Peyer's patch (tissue), 4 donors: ENCODE data around the gene LPAR1.

Source experiments
- CTCF ChIP-seq, 6 experiments: fragments of 450-650 bp in 4 of 6; fragments of 200-600 bp in 2 of 6; sonication (generic) in 1 of 6; IDR thresholded peaks; one replicate each; pipeline ENCODE4 v1.5.1; 2017 to 2019; ENCODE audit warnings: antibody characterized with exemption in 6 of 6, mild to moderate bottlenecking in 3 of 6, moderate library complexity in 1 of 6
- POLR2A ChIP-seq, 2 donors: fragments of 450-650 bp; IDR thresholded peaks; one replicate each; pipeline ENCODE4 v1.5.1; 2017; ENCODE audit warnings: antibody characterized with exemption in 2 of 2, mild to moderate bottlenecking in 2 of 2, moderate library complexity in 2 of 2

DNA sequence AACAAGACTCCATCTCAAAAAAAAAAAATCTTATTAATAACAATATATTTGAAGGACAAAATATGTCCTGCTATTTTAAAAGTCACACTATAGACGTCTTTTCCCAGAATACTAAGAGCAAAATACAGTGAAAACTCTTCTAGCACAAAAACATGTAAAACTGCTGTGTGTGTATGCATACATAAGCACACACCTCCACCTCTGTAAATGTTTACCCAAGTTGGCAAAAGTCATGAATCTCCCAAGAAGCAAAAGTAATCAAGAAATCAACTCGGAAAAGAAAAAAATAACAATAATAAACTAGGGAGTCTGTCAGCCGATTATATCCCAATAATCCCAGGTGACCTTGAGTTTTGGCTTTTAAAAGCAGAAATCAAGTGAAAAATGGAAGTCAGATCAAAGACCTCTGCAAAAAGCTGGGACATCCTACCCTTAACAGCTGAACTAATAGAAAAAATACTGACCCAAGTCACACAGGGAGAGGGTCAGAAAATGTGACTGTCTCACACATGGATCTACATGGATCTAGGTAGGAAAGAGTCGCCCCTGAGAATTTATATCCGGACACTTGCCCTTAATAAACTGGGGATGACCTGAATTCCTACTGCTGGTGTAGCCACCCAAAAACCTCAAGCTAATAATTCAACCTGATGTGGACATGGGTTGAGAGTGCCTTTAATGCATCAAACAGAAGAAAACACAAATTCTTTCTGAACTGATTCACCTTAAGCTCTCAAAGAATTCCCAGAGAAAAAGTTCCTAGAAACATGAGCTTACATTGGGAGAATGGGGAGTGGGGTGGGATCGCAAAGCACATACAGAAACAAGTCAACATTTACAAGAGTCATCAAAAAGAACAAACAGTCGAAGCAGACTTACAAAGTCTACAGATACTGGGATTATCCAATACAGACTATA, 29.9 kb downstream of the LPAR1 start:
- no peak for TF ChIP-seq CTCF (IDR thresholded peaks at IDR 0.05)
- no peak for TF ChIP-seq POLR2A (IDR thresholded peaks at IDR 0.05)
